ENCODE results near the gene THBS2. TPM values are rescaled to one million over a fixed set of nuclear protein-coding genes. Genes with fewer than 3 reads are reported as not detected.

Gene THBS2
- total RNA-seq, 1 donor from 2014 or later: 76.2 TPM

- Histone ChIP-seq H3K36me3 (ENCODE audit: control insufficient read depth in 3 of 3, insufficient read depth in 3 of 3, low read length in 3 of 3) (peaks cover 0 to 8% (median 5%) of the 10 kb centered on the region in 3 donors), H3K4me3 (ENCODE audit: low read length in 3 of 3) (no peak overlapping the region), H3K9ac (ENCODE audit: low read depth in 1 of 3, low read length in 3 of 3) (no peak overlapping the region)
These were observed 16.0 kb downstream of the THBS2 start for GRCh38 chr6:169237496-169238134.

GRCh38 chr6:169236988-169237387 is 16.7 kb downstream of the THBS2 start:
- Histone ChIP-seq H3K36me3 (ENCODE audit: control insufficient read depth in 3 of 3, insufficient read depth in 3 of 3, low read length in 3 of 3) (peaks cover 0 to 8% (median 5%) of the 10 kb centered on the region in 3 donors), H3K27ac (ENCODE audit: low read depth, low read length) (no peak overlapping the region), H3K9ac (ENCODE audit: low read depth in 1 of 3, low read length in 3 of 3) (no peak overlapping the region), H3K4me3 (ENCODE audit: low read length in 3 of 3) (no peak overlapping the region), H3K9me3 (ENCODE audit: control insufficient read depth in 3 of 3, low read length in 3 of 3) (peaks cover 0 to 3% (median 0%) of the 10 kb centered on the region in 3 donors), H3K27me3 (ENCODE audit: control insufficient read depth in 3 of 3, insufficient read depth in 3 of 3, low read length in 3 of 3) (peaks cover 0 to 11% (median 4%) of the 10 kb centered on the region in 3 donors), H3K4me1 (ENCODE audit: control insufficient read depth in 3 of 3, insufficient read depth in 3 of 3, low read length in 3 of 3) (no peaks in the 10 kb centered on the region)

More at GRCh38 chr6:169237496-169238134, 16.0 kb downstream of the THBS2 start:
- Histone ChIP-seq H3K9me3 (ENCODE audit: control insufficient read depth in 3 of 3, low read length in 3 of 3) (peaks cover 0 to 3% (median 0%) of the 10 kb centered on the region in 3 donors), H3K4me1 (ENCODE audit: control insufficient read depth in 3 of 3, insufficient read depth in 3 of 3, low read length in 3 of 3) (no peaks in the 10 kb centered on the region), H3K27ac (ENCODE audit: low read depth, low read length) (no peak overlapping the region), H3K27me3 (ENCODE audit: control insufficient read depth in 3 of 3, insufficient read depth in 3 of 3, low read length in 3 of 3) (peaks cover 0 to 11% (median 4%) of the 10 kb centered on the region in 3 donors)

- H3K4me1 ChIP-seq (ENCODE audit: control insufficient read depth in 3 of 3, insufficient read depth in 3 of 3, low read length in 3 of 3): no peaks in the 10 kb centered on the region
- no peak overlapping the region for H3K4me3 ChIP-seq (ENCODE audit: low read length in 3 of 3)
- peaks cover 0 to 3% (median 0%) of the 10 kb centered on the region in 3 donors for H3K9me3 ChIP-seq (ENCODE audit: control insufficient read depth in 3 of 3, low read length in 3 of 3)
- H3K27me3 ChIP-seq (ENCODE audit: control insufficient read depth in 3 of 3, insufficient read depth in 3 of 3, low read length in 3 of 3): peaks cover 0 to 11% (median under 1%) of the 10 kb centered on the region in 3 donors
- H3K9ac ChIP-seq (ENCODE audit: low read depth in 1 of 3, low read length in 3 of 3): no peak overlapping the region
- peaks cover 0 to 8% (median 5%) of the 10 kb centered on the region in 3 donors for H3K36me3 ChIP-seq (ENCODE audit: control insufficient read depth in 3 of 3, insufficient read depth in 3 of 3, low read length in 3 of 3)
- no peak overlapping the region for H3K27ac ChIP-seq (ENCODE audit: low read depth, low read length)
These were observed 17.1 kb downstream of the THBS2 start for GRCh38 chr6:169236545-169236944.

- Histone ChIP-seq H3K27ac (ENCODE audit: low read depth, low read length) (no peak overlapping the region), H3K4me1 (ENCODE audit: control insufficient read depth in 3 of 3, insufficient read depth in 3 of 3, low read length in 3 of 3) (no peaks in the 10 kb centered on the region), H3K27me3 (ENCODE audit: control insufficient read depth in 3 of 3, insufficient read depth in 3 of 3, low read length in 3 of 3) (peaks cover 0 to 11% (median 0%) of the 10 kb centered on the region in 3 donors), H3K9ac (ENCODE audit: low read depth in 1 of 3, low read length in 3 of 3) (no peak overlapping the region), H3K4me3 (ENCODE audit: low read length in 3 of 3) (no peak overlapping the region), H3K36me3 (ENCODE audit: control insufficient read depth in 3 of 3, insufficient read depth in 3 of 3, low read length in 3 of 3) (peaks cover 0 to 8% (median 5%) of the 10 kb centered on the region in 3 donors), H3K9me3 (ENCODE audit: control insufficient read depth in 3 of 3, low read length in 3 of 3) (peaks cover 0 to 3% (median 0%) of the 10 kb centered on the region in 3 donors)
These were observed 18.4 kb downstream of the THBS2 start for GRCh38 chr6:169235286-169235685.

GRCh38 chr6:169234634-169235033 is 19.0 kb downstream of the THBS2 start:
- peaks cover 0 to 3% (median 0%) of the 10 kb centered on the region in 3 donors for H3K9me3 ChIP-seq (ENCODE audit: control insufficient read depth in 3 of 3, low read length in 3 of 3)
- peaks cover 0 to 11% (median 0%) of the 10 kb centered on the region in 3 donors for H3K27me3 ChIP-seq (ENCODE audit: control insufficient read depth in 3 of 3, insufficient read depth in 3 of 3, low read length in 3 of 3)
- peaks cover 0 to under 1% (median 0%) of the 10 kb centered on the region in 3 donors for H3K4me1 ChIP-seq (ENCODE audit: control insufficient read depth in 3 of 3, insufficient read depth in 3 of 3, low read length in 3 of 3)
- H3K4me3 ChIP-seq (ENCODE audit: low read length in 3 of 3): no peak overlapping the region
- H3K9ac ChIP-seq (ENCODE audit: low read depth in 1 of 3, low read length in 3 of 3): no peak overlapping the region
- H3K27ac ChIP-seq (ENCODE audit: low read depth, low read length): no peak overlapping the region
- H3K36me3 ChIP-seq (ENCODE audit: control insufficient read depth in 3 of 3, insufficient read depth in 3 of 3, low read length in 3 of 3): peaks cover 0 to 8% (median 5%) of the 10 kb centered on the region in 3 donors

GRCh38 chr6:169233832-169234231 is 19.8 kb downstream of the THBS2 start:
- H3K27ac ChIP-seq (ENCODE audit: low read depth, low read length): no peak overlapping the region
- no peak overlapping the region for H3K4me3 ChIP-seq (ENCODE audit: low read length in 3 of 3)
- H3K9me3 ChIP-seq (ENCODE audit: control insufficient read depth in 3 of 3, low read length in 3 of 3): peaks cover 0 to 3% (median 0%) of the 10 kb centered on the region in 3 donors
- H3K27me3 ChIP-seq (ENCODE audit: control insufficient read depth in 3 of 3, insufficient read depth in 3 of 3, low read length in 3 of 3): peaks cover 0 to 7% (median 0%) of the 10 kb centered on the region in 3 donors
- peaks cover 0 to 2% (median 0%) of the 10 kb centered on the region in 3 donors for H3K4me1 ChIP-seq (ENCODE audit: control insufficient read depth in 3 of 3, insufficient read depth in 3 of 3, low read length in 3 of 3)
- peaks cover 0 to 8% (median 5%) of the 10 kb centered on the region in 3 donors for H3K36me3 ChIP-seq (ENCODE audit: control insufficient read depth in 3 of 3, insufficient read depth in 3 of 3, low read length in 3 of 3)
- no peak overlapping the region for H3K9ac ChIP-seq (ENCODE audit: low read depth in 1 of 3, low read length in 3 of 3)

- Histone ChIP-seq H3K27ac (ENCODE audit: low read depth, low read length) (no peak overlapping the region), H3K9ac (ENCODE audit: low read depth in 1 of 3, low read length in 3 of 3) (no peak overlapping the region), H3K4me1 (ENCODE audit: control insufficient read depth in 3 of 3, insufficient read depth in 3 of 3, low read length in 3 of 3) (peaks cover 0 to 2% (median 0%) of the 10 kb centered on the region in 3 donors), H3K9me3 (ENCODE audit: control insufficient read depth in 3 of 3, low read length in 3 of 3) (peaks cover 0 to 3% (median 0%) of the 10 kb centered on the region in 3 donors), H3K36me3 (ENCODE audit: control insufficient read depth in 3 of 3, insufficient read depth in 3 of 3, low read length in 3 of 3) (peaks cover 0 to 8% (median 5%) of the 10 kb centered on the region in 3 donors), H3K4me3 (ENCODE audit: low read length in 3 of 3) (no peak overlapping the region), H3K27me3 (ENCODE audit: control insufficient read depth in 3 of 3, insufficient read depth in 3 of 3, low read length in 3 of 3) (peaks cover 0 to 7% (median 0%) of the 10 kb centered on the region in 3 donors)
These were observed 20.5 kb downstream of the THBS2 start for GRCh38 chr6:169233181-169233580.

GRCh38 chr6:169232507-169232931 is 21.1 kb downstream of the THBS2 start:
- Histone ChIP-seq H3K27me3 (ENCODE audit: control insufficient read depth in 3 of 3, insufficient read depth in 3 of 3, low read length in 3 of 3) (peaks cover 0 to 7% (median 0%) of the 10 kb centered on the region in 3 donors), H3K36me3 (ENCODE audit: control insufficient read depth in 3 of 3, insufficient read depth in 3 of 3, low read length in 3 of 3) (peaks cover 0 to 8% (median 5%) of the 10 kb centered on the region in 3 donors), H3K4me3 (ENCODE audit: low read length in 3 of 3) (no peak overlapping the region), H3K9me3 (ENCODE audit: control insufficient read depth in 3 of 3, low read length in 3 of 3) (peaks cover 0 to 3% (median 0%) of the 10 kb centered on the region in 3 donors), H3K4me1 (ENCODE audit: control insufficient read depth in 3 of 3, insufficient read depth in 3 of 3, low read length in 3 of 3) (peaks cover 0 to 2% (median 0%) of the 10 kb centered on the region in 3 donors), H3K27ac (ENCODE audit: low read depth, low read length) (no peak overlapping the region), H3K9ac (ENCODE audit: low read depth in 1 of 3, low read length in 3 of 3) (no peak overlapping the region)

GRCh38 chr6:169231790-169232506 is 21.7 kb downstream of the THBS2 start:
- no peak overlapping the region for H3K4me3 ChIP-seq (ENCODE audit: low read length in 3 of 3)
- H3K9ac ChIP-seq (ENCODE audit: low read depth in 1 of 3, low read length in 3 of 3): no peak overlapping the region
- peaks cover 0 to 7% (median 0%) of the 10 kb centered on the region in 3 donors for H3K27me3 ChIP-seq (ENCODE audit: control insufficient read depth in 3 of 3, insufficient read depth in 3 of 3, low read length in 3 of 3)
- no peak overlapping the region for H3K27ac ChIP-seq (ENCODE audit: low read depth, low read length)
- H3K36me3 ChIP-seq (ENCODE audit: control insufficient read depth in 3 of 3, insufficient read depth in 3 of 3, low read length in 3 of 3): peaks cover 0 to 8% (median 5%) of the 10 kb centered on the region in 3 donors
- peaks cover 0 to 2% (median 0%) of the 10 kb centered on the region in 3 donors for H3K4me1 ChIP-seq (ENCODE audit: control insufficient read depth in 3 of 3, insufficient read depth in 3 of 3, low read length in 3 of 3)
- peaks cover 0 to 3% (median 0%) of the 10 kb centered on the region in 3 donors for H3K9me3 ChIP-seq (ENCODE audit: control insufficient read depth in 3 of 3, low read length in 3 of 3)

Measured in skeletal muscle tissue (tissue), 4 donors.